Sigmoid colon (tissue), 7 donors: ENCODE data around the gene FAM168A. TPM values are rescaled to one million over a fixed set of nuclear protein-coding genes. Genes with fewer than 3 reads are reported as not detected.

ENCODE experiments used
- DNase-seq: peaks from one replicate; pipeline ENCODE4 v3.0.0-alpha.2; 2019
- H3K27ac ChIP-seq, 4 donors: fragments of 200-600 bp; sonication (generic); one replicate each; pipeline ENCODE4 v1.5.1; 2016 to 2019; ENCODE audit warnings: mild to moderate bottlenecking in 1 of 4
- H3K27me3 ChIP-seq, 3 donors: fragments of 200-600 bp; sonication (generic); one replicate each; pipeline ENCODE4 v1.5.1; 2019; ENCODE audit warnings: mild to moderate bottlenecking in 1 of 3
- H3K36me3 ChIP-seq, 4 donors: fragments of 200-600 bp; sonication (generic); one replicate each; pipeline ENCODE4 v1.5.1; 2016 to 2019
- H3K4me1 ChIP-seq, 4 donors: fragments of 200-600 bp; sonication (generic); one replicate each; pipeline ENCODE4 v1.5.1; 2017 to 2019
- H3K4me3 ChIP-seq, 4 donors: fragments of 200-600 bp; sonication (generic); one replicate each; pipeline ENCODE4 v1.5.1; 2017 to 2019; ENCODE audit warnings: mild to moderate bottlenecking in 2 of 4, moderate library complexity in 1 of 4
- H3K9me3 ChIP-seq, 4 donors: fragments of 200-600 bp in 3 of 4; sonication (generic) in 3 of 4; one replicate each; pipeline versions ENCODE4 v1.5.1 to v1.6.1; 2013 to 2019
- CTCF ChIP-seq, 4 experiments: fragments of 450-650 bp in 3 of 4; fragments of 200-600 bp in 1 of 4; IDR thresholded peaks; one replicate each; pipeline ENCODE4 v1.5.1; 2016 to 2019; ENCODE audit warnings: antibody characterized with exemption in 4 of 4, mild to moderate bottlenecking in 3 of 4, moderate library complexity in 2 of 4
- EP300 ChIP-seq, 4 donors: sonication (generic); formaldehyde crosslinking; IDR thresholded peaks; one replicate each; pipeline ENCODE4 v1.6.1; 2017; ENCODE audit warnings: antibody characterized with exemption in 4 of 4
- POLR2A ChIP-seq, 2 donors: fragments of 450-650 bp; IDR thresholded peaks; one replicate each; pipeline ENCODE4 v1.6.1; 2016; ENCODE audit warnings: antibody characterized with exemption in 2 of 2, mild to moderate bottlenecking in 2 of 2, moderate library complexity in 2 of 2
- POLR2AphosphoS5 ChIP-seq, 4 donors: sonication (generic); formaldehyde crosslinking; IDR thresholded peaks; one replicate each; pipeline ENCODE4 v1.6.1; 2017; ENCODE audit warnings: antibody characterized with exemption in 4 of 4
- WGBS, 2 donors: extraction: QIAGEN DNeasy Blood & Tissue Kit; methylation state at CpG; one replicate each; pipeline ENCODE4 v1.1.7; 2013; 5-methylcytosine and 5-hydroxymethylcytosine counted together
- intact Hi-C: fragments of 100-400 bp; cut with DNase I; formaldehyde crosslinking; loops from one replicate; pipeline ENCODE4 v1.15.1; 2023
- polyA plus RNA-seq, 3 donors: library from polyadenylated mRNA; stranded (reverse); fragments of 200-250 nt; gene quantifications; one replicate each; pipeline ENCODE4 v1.2.3, GENCODE V29; 2013
- total RNA-seq, 4 donors: library from RNA; depleted of rRNA; stranded (reverse); fragments of >200 nt; gene quantifications; one replicate each; pipeline ENCODE4 v1.1.0, GENCODE V29; 2016
- donor health status: healthy with polysubstance abuse.
- donor health status: Bipolar disorder and iron deficiency.
- donor health status: healthy.

The FAM168A gene
- total and polyA plus RNA-seq, 7 donors = 3.6 to 37.7 (median 20.7) TPM

- Histone ChIP-seq H3K4me3 (no peak overlapping the region), H3K4me1 (peaks cover 0 to 12% (median under 1%) of the 10 kb centered on the region in 4 donors), H3K27ac (no peak overlapping the region), H3K9me3 (no peaks in the 10 kb centered on the region), H3K27me3 (no peaks in the 10 kb centered on the region), H3K36me3 (no peaks in the 10 kb centered on the region)
- TF ChIP-seq POLR2A (IDR thresholded peaks at IDR 0.05) (no peak), EP300 (IDR thresholded peaks at IDR 0.05) (no peak), POLR2AphosphoS5 (IDR thresholded peaks at IDR 0.05) (no peak), CTCF (IDR thresholded peaks at IDR 0.05) (no peak)
- no peak for DNase-seq
- WGBS, 2 donors = 89 to 95% methylated on average over 2 of the region's 2 CpGs
- intact Hi-C loops = no loop called here
These were observed 33.0 kb downstream of the FAM168A start for GRCh38 chr11:73564903-73565302.

- 98 to 100% methylated on average over 2 of the region's 2 CpGs for whole genome bisulfite sequencing, 2 donors
- H3K27me3 ChIP-seq = no peaks in the 10 kb centered on the region
These were observed 34.2 kb downstream of the FAM168A start for GRCh38 chr11:73563539-73564200.

GRCh38 chr11:73559743-73560142 is 38.2 kb downstream of the FAM168A start:
- H3K27ac ChIP-seq = no peak overlapping the region
- no peaks in the 10 kb centered on the region for H3K36me3 ChIP-seq
- no peaks in the 10 kb centered on the region for H3K27me3 ChIP-seq
- H3K4me3 ChIP-seq = no peak overlapping the region
- TF ChIP-seq POLR2AphosphoS5 (IDR thresholded peaks at IDR 0.05) = no peak
- TF ChIP-seq CTCF (IDR thresholded peaks at IDR 0.05) = no peak
- no peak for TF ChIP-seq POLR2A (IDR thresholded peaks at IDR 0.05)
- no peak for TF ChIP-seq EP300 (IDR thresholded peaks at IDR 0.05)
- peaks cover 0 to 10% (median 4%) of the 10 kb centered on the region in 4 donors for H3K4me1 ChIP-seq
- no peaks in the 10 kb centered on the region for H3K9me3 ChIP-seq
- DNase-seq = no peak
- intact Hi-C loops = no loop called here

More at GRCh38 chr11:73563539-73564200, 34.2 kb downstream of the FAM168A start:
- H3K27ac ChIP-seq = no peak overlapping the region
- DNase-seq = no peak
- TF ChIP-seq POLR2AphosphoS5 (IDR thresholded peaks at IDR 0.05) = no peak
- no peak overlapping the region for H3K4me3 ChIP-seq
- intact Hi-C loops = no loop called here
- peaks cover 0 to 19% (median 3%) of the 10 kb centered on the region in 4 donors for H3K4me1 ChIP-seq
- H3K9me3 ChIP-seq = no peaks in the 10 kb centered on the region
- H3K36me3 ChIP-seq = no peaks in the 10 kb centered on the region

GRCh38 chr11:73556966-73557365 is 40.9 kb downstream of the FAM168A start:
- TF ChIP-seq CTCF (IDR thresholded peaks at IDR 0.05) (no peak), EP300 (IDR thresholded peaks at IDR 0.05) (no peak), POLR2AphosphoS5 (IDR thresholded peaks at IDR 0.05) (no peak), POLR2A (IDR thresholded peaks at IDR 0.05) (no peak)
- no peaks in the 10 kb centered on the region for H3K36me3 ChIP-seq
- intact Hi-C loops = no loop called here
- H3K27me3 ChIP-seq = no peaks in the 10 kb centered on the region
- DNase-seq = no peak
- no peaks in the 10 kb centered on the region for H3K9me3 ChIP-seq
- 92 to 94% methylated on average over 3 of the region's 3 CpGs for WGBS, 2 donors
- no peak overlapping the region for H3K4me3 ChIP-seq
- peaks cover 0 to 19% (median 12%) of the 10 kb centered on the region in 4 donors for H3K4me1 ChIP-seq
- H3K27ac ChIP-seq = no peak overlapping the region

GRCh38 chr11:73555615-73556014 is 42.3 kb downstream of the FAM168A start:
- Histone ChIP-seq H3K36me3 (no peaks in the 10 kb centered on the region), H3K4me3 (no peak overlapping the region), H3K27me3 (no peaks in the 10 kb centered on the region), H3K9me3 (no peaks in the 10 kb centered on the region), H3K4me1 (peaks cover 0 to 19% (median 13%) of the 10 kb centered on the region in 4 donors), H3K27ac (no peak overlapping the region)
- TF ChIP-seq POLR2AphosphoS5 (IDR thresholded peaks at IDR 0.05) = no peak
- TF ChIP-seq EP300 (IDR thresholded peaks at IDR 0.05) = no peak
- TF ChIP-seq CTCF (IDR thresholded peaks at IDR 0.05) = no peak
- no peak for TF ChIP-seq POLR2A (IDR thresholded peaks at IDR 0.05)
- DNase-seq = no peak
- intact Hi-C loops = no loop called here
- 96 to 99% methylated on average over 3 of the region's 3 CpGs for WGBS, 2 donors
